Neural progenitor cell (in vitro differentiated cells): ENCODE results near the gene NCF2. TPM values are rescaled to one million over a fixed set of nuclear protein-coding genes. Genes with fewer than 3 reads are reported as not detected.

ENCODE experiments used
- DNase-seq: peaks from one replicate; pipeline ENCODE4 v3.0.0-alpha.2; 2016; ENCODE audit warnings: low spot score
- H2AFZ ChIP-seq: fragments of 200-600 bp; sonication (generic); replicated peaks from 2 replicates; pipeline ENCODE4 v1.6.1; 2016; ENCODE audit warnings: antibody characterized with exemption
- H3F3A ChIP-seq: fragments of 200-600 bp; sonication (generic); 2 replicates; pipeline ENCODE4 v1.6.1; 2016; ENCODE audit warnings: antibody characterized with exemption, low read depth
- H3K27ac ChIP-seq: fragments of 200-600 bp; sonication (generic); 2 replicates; pipeline ENCODE4 v1.5.1; 2016; ENCODE audit warnings: mild to moderate bottlenecking
- H3K27me3 ChIP-seq: fragments of 200-600 bp; sonication (generic); 2 replicates; pipeline ENCODE4 v1.6.1; 2016; ENCODE audit warnings: mild to moderate bottlenecking, moderate library complexity
- H3K36me3 ChIP-seq: fragments of 200-600 bp; sonication (generic); 2 replicates; pipeline ENCODE4 v1.5.1; 2016
- H3K4me1 ChIP-seq: fragments of 200-600 bp; sonication (generic); 2 replicates; pipeline ENCODE4 v1.6.1; 2016; ENCODE audit warnings: mixed run types
- H3K4me2 ChIP-seq: fragments of 200-600 bp; sonication (generic); 2 replicates; pipeline ENCODE4 v1.6.1; 2016
- H3K4me3 ChIP-seq: fragments of 200-600 bp; sonication (generic); 2 replicates; pipeline ENCODE4 v1.5.1; 2016
- H3K79me2 ChIP-seq: fragments of 200-600 bp; sonication (generic); 2 replicates; pipeline ENCODE4 v1.6.1; 2016; ENCODE audit warnings: low read depth
- H3K9ac ChIP-seq: fragments of 200-600 bp; sonication (generic); 2 replicates; pipeline ENCODE4 v1.6.1; 2016
- H3K9me3 ChIP-seq: fragments of 200-600 bp; sonication (generic); 2 replicates; pipeline ENCODE4 v1.5.1; 2016; ENCODE audit warnings: low read depth
- H4K20me1 ChIP-seq: fragments of 200-600 bp; sonication (generic); 2 replicates; pipeline ENCODE4 v1.6.1; 2016; ENCODE audit warnings: low read depth
- H3K27ac Mint-ChIP-seq: 3 replicates; pipeline ENCODE4 v1.8.0; 2021; ENCODE audit warnings: mixed read lengths
- H3K27me3 Mint-ChIP-seq: 2 replicates; pipeline ENCODE4 v1.8.0; 2022; ENCODE audit warnings: low read depth, mild to moderate bottlenecking, inconsistent platforms, moderate library complexity, mixed read lengths; ENCODE audit not compliant: insufficient read depth
- H3K36me3 Mint-ChIP-seq: 3 replicates; pipeline ENCODE4 v1.8.0; 2021; ENCODE audit warnings: mixed read lengths
- H3K4me1 Mint-ChIP-seq: 3 replicates; pipeline ENCODE4 v1.8.0; 2021; ENCODE audit warnings: mixed read lengths
- H3K4me3 Mint-ChIP-seq: 3 replicates; pipeline ENCODE4 v1.8.0; 2021; ENCODE audit warnings: mild to moderate bottlenecking, moderate library complexity, mixed read lengths
- H3K9me3 Mint-ChIP-seq: 3 replicates; pipeline ENCODE4 v1.8.0; 2020; ENCODE audit warnings: mixed read lengths
- EZH2 ChIP-seq: fragments of 200-600 bp; sonication (generic); IDR thresholded peaks from 2 replicates; pipeline ENCODE4 v1.6.1; 2017; ENCODE audit warnings: antibody characterized with exemption, mild to moderate bottlenecking, moderate library complexity
- EZH2phosphoT487 ChIP-seq: fragments of 200-600 bp; sonication (generic); IDR thresholded peaks from 2 replicates; pipeline ENCODE4 v1.6.1; 2017; ENCODE audit warnings: antibody characterized with exemption
- total RNA-seq: library from RNA; depleted of rRNA; stranded (reverse); fragments of >200 nt; gene quantifications from 2 replicates; pipeline ENCODE4 v1.2.3, GENCODE V29; 2015; ENCODE audit warnings: low replicate concordance
- TF ChIP-seq, protein P1 (sequence below): fragments of 200-600 bp; sonication (generic); IDR thresholded peaks from 2 replicates; pipeline ENCODE4 v1.5.1; 2017; ENCODE audit warnings: antibody characterized with exemption, mild to moderate bottlenecking

The NCF2 gene
- total RNA-seq, 1 donor from 2014 or later, result not detected

DNA sequence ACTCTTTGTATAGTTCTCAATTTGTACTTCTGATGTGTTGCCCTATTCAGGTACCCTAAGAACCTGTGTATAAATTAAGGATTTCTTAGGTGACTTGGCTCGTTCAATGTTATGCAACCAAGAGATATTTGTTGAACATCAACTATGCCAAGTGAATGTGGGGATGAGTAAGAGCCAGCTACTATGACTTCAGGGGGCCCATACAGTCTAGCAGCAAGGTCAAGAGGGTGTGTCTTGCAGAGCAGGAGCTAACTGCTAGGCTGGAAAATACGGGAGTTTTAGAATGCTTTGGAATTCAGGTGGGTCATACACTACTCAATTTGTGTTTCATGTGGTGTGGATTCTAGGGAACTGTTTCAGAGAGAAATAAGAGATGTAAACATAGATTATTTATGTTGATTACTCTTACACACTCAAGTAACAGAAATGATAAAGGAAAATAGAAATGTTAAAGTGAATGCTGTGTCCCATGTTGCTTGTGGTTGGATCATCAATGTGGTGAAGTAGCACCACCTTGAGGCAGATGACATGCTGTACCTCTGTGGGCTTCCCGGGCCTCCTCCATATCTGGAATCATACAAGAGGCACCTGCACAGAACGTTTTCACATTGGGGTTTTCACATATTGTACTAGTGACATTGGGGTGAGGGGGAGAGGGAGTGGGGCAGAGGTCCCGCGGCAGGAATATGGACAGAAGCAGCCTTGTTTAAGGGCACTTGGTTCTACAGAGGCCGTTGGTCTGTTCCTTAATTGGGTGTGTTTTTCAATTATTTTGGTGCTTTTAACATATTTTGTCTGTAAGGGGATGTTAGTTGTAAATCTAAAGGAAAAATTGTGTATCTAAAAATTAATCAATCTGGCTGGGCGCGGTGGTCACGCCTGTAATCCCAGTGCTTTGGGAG lies 32.9 kb upstream of the NCF2 start:
- no peaks in the 10 kb centered on the region for H3K4me1 ChIP-seq
- no peaks in the 10 kb centered on the region for H3K9me3 Mint-ChIP-seq
- H3K36me3 Mint-ChIP-seq, result peaks cover under 1% of the 10 kb centered on the region
- no peak overlapping the region for H3K27ac ChIP-seq
- H3K4me1 Mint-ChIP-seq, result no peaks in the 10 kb centered on the region
- no peak overlapping the region for H3K4me3 Mint-ChIP-seq
- TF ChIP-seq EZH2, result no peak
- TF ChIP-seq EZH2phosphoT487, result no peak
- TF ChIP-seq, protein P1, sequence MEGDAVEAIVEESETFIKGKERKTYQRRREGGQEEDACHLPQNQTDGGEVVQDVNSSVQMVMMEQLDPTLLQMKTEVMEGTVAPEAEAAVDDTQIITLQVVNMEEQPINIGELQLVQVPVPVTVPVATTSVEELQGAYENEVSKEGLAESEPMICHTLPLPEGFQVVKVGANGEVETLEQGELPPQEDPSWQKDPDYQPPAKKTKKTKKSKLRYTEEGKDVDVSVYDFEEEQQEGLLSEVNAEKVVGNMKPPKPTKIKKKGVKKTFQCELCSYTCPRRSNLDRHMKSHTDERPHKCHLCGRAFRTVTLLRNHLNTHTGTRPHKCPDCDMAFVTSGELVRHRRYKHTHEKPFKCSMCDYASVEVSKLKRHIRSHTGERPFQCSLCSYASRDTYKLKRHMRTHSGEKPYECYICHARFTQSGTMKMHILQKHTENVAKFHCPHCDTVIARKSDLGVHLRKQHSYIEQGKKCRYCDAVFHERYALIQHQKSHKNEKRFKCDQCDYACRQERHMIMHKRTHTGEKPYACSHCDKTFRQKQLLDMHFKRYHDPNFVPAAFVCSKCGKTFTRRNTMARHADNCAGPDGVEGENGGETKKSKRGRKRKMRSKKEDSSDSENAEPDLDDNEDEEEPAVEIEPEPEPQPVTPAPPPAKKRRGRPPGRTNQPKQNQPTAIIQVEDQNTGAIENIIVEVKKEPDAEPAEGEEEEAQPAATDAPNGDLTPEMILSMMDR, result peak; percentile 83
- H3K4me2 ChIP-seq, result no peak overlapping the region
- H3K27me3 ChIP-seq, result no peaks in the 10 kb centered on the region
- no peak overlapping the region for H2AFZ ChIP-seq
- no peak overlapping the region for H3K9ac ChIP-seq
- H3K36me3 ChIP-seq, result peaks cover 9% of the 10 kb centered on the region
- H3K27ac Mint-ChIP-seq, result no peak overlapping the region
- no peaks in the 10 kb centered on the region for H4K20me1 ChIP-seq
- no peaks in the 10 kb centered on the region for H3K27me3 Mint-ChIP-seq
- no peak overlapping the region for H3K4me3 ChIP-seq
- no peaks in the 10 kb centered on the region for H3K79me2 ChIP-seq
- H3K9me3 ChIP-seq, result no peaks in the 10 kb centered on the region
- H3F3A ChIP-seq, result peaks cover 19% of the 10 kb centered on the region
- peak; percentile 71 for DNase-seq

GRCh38 chr1:183622013-183622412 lies 31.8 kb upstream of the NCF2 start:
- no peaks in the 10 kb centered on the region for H3K79me2 ChIP-seq
- H3K9ac ChIP-seq, result no peak overlapping the region
- H3K4me3 Mint-ChIP-seq, result no peak overlapping the region

GRCh38 chr1:183620311-183620710 lies 30.1 kb upstream of the NCF2 start:
- Mint-ChIP-seq H3K9me3 (no peaks in the 10 kb centered on the region), H3K27ac (no peak overlapping the region), H3K4me3 (no peak overlapping the region), H3K27me3 (no peaks in the 10 kb centered on the region), H3K36me3 (no peaks in the 10 kb centered on the region), H3K4me1 (no peaks in the 10 kb centered on the region)
- Histone ChIP-seq H3K27ac (no peak overlapping the region), H4K20me1 (no peaks in the 10 kb centered on the region), H3F3A (peaks cover 16% of the 10 kb centered on the region), H3K4me2 (no peak overlapping the region), H2AFZ (no peak overlapping the region), H3K79me2 (no peaks in the 10 kb centered on the region), H3K27me3 (no peaks in the 10 kb centered on the region), H3K9me3 (no peaks in the 10 kb centered on the region), H3K9ac (no peak overlapping the region), H3K4me1 (no peaks in the 10 kb centered on the region), H3K36me3 (no peaks in the 10 kb centered on the region), H3K4me3 (no peak overlapping the region)
- no peak for DNase-seq
- TF ChIP-seq, protein P1, result no peak
- TF ChIP-seq EZH2, result no peak
- no peak for TF ChIP-seq EZH2phosphoT487

More at GRCh38 chr1:183622013-183622412, 31.8 kb upstream of the NCF2 start:
- Mint-ChIP-seq H3K9me3 (no peaks in the 10 kb centered on the region), H3K27ac (no peak overlapping the region), H3K36me3 (no peaks in the 10 kb centered on the region), H3K27me3 (no peaks in the 10 kb centered on the region), H3K4me1 (no peaks in the 10 kb centered on the region)
- H3K4me1 ChIP-seq, result no peaks in the 10 kb centered on the region
- no peak overlapping the region for H3K27ac ChIP-seq
- peaks cover 19% of the 10 kb centered on the region for H3F3A ChIP-seq
- TF ChIP-seq, protein P1, result no peak
- TF ChIP-seq EZH2phosphoT487, result no peak
- no peak for TF ChIP-seq EZH2
- peaks cover 2% of the 10 kb centered on the region for H3K36me3 ChIP-seq
- H3K27me3 ChIP-seq, result no peaks in the 10 kb centered on the region
- H2AFZ ChIP-seq, result no peak overlapping the region
- no peak overlapping the region for H3K4me3 ChIP-seq
- no peak overlapping the region for H3K4me2 ChIP-seq
- no peaks in the 10 kb centered on the region for H3K9me3 ChIP-seq
- no peaks in the 10 kb centered on the region for H4K20me1 ChIP-seq
- no peak for DNase-seq
